Measurements from ENCODE around the gene RTRAF. TPM values are rescaled to one million over a fixed set of nuclear protein-coding genes. Genes with fewer than 3 reads are reported as not detected.
A peak's percentile ranks its signal among the peaks of the same experiment; 100 is the strongest.

Gene RTRAF
- total RNA-seq, 1 experiment from 2014 or later = 282 TPM

GRCh38 chr14:51989293-51990234 is at the start of gene RTRAF (continued):
- TF ChIP-seq E2F4 (CRISPR knock-in tag; IDR thresholded peaks at IDR 0.05; ENCODE audit: borderline replicate concordance, low read depth) (no peak), TCF7 (CRISPR knock-in tag; IDR thresholded peaks at IDR 0.05; ENCODE audit: low read depth) (no peak), OVOL2 (CRISPR knock-in tag; IDR thresholded peaks at IDR 0.05; ENCODE audit: borderline replicate concordance) (no peak), SMAD4 (CRISPR knock-in tag; IDR thresholded peaks at IDR 0.05) (no peak), CREM (CRISPR knock-in tag; IDR thresholded peaks at IDR 0.05) (peak; percentile 82; the same call in 1 of the 2 replicates), AFF4 (CRISPR knock-in tag; IDR thresholded peaks at IDR 0.05; ENCODE audit: borderline replicate concordance) (no peak), ATF3 (CRISPR knock-in tag; conservative IDR thresholded peaks at IDR 0.05) (no peak), HMGXB4 (CRISPR knock-in tag; IDR thresholded peaks at IDR 0.05) (peak; percentile 89; the same call in 1 of the 2 replicates), IRF2 (CRISPR knock-in tag; IDR thresholded peaks at IDR 0.05; ENCODE audit: borderline replicate concordance, low read depth) (no peak), ESRRA (CRISPR knock-in tag; IDR thresholded peaks at IDR 0.05; ENCODE audit: borderline replicate concordance) (no peak), JUN (CRISPR knock-in tag; IDR thresholded peaks at IDR 0.05) (no peak), FOXP1 (CRISPR knock-in tag; IDR thresholded peaks at IDR 0.05; ENCODE audit: borderline replicate concordance) (no peak; the same call in 1 of the 2 replicates), MYBL2 (CRISPR knock-in tag; IDR thresholded peaks at IDR 0.05) (peak; percentile 57; the same call in 1 of the 2 replicates), ZNF671 (CRISPR knock-in tag; IDR thresholded peaks at IDR 0.05) (no peak), ZNF281 (CRISPR knock-in tag; IDR thresholded peaks at IDR 0.05) (no peak), TEAD4 (CRISPR knock-in tag; IDR thresholded peaks at IDR 0.05) (no peak), CBFB (CRISPR knock-in tag; IDR thresholded peaks at IDR 0.05; ENCODE audit: low read depth) (no peak), MXD4 (CRISPR knock-in tag; IDR thresholded peaks at IDR 0.05; ENCODE audit: borderline replicate concordance) (no peak)
- TF ChIP-seq, protein P1, sequence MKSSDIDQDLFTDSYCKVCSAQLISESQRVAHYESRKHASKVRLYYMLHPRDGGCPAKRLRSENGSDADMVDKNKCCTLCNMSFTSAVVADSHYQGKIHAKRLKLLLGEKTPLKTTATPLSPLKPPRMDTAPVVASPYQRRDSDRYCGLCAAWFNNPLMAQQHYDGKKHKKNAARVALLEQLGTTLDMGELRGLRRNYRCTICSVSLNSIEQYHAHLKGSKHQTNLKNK (CRISPR knock-in tag; IDR thresholded peaks at IDR 0.05) = no peak
- TF ChIP-seq, protein P2, sequence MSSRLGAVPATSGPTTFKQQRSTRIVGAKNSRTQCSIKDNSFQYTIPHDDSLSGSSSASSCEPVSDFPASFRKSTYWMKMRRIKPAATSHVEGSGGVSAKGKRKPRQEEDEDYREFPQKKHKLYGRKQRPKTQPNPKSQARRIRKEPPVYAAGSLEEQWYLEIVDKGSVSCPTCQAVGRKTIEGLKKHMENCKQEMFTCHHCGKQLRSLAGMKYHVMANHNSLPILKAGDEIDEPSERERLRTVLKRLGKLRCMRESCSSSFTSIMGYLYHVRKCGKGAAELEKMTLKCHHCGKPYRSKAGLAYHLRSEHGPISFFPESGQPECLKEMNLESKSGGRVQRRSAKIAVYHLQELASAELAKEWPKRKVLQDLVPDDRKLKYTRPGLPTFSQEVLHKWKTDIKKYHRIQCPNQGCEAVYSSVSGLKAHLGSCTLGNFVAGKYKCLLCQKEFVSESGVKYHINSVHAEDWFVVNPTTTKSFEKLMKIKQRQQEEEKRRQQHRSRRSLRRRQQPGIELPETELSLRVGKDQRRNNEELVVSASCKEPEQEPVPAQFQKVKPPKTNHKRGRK (CRISPR knock-in tag; IDR thresholded peaks at IDR 0.05; ENCODE audit: borderline replicate concordance) = no peak
- TF ChIP-seq, protein P3, sequence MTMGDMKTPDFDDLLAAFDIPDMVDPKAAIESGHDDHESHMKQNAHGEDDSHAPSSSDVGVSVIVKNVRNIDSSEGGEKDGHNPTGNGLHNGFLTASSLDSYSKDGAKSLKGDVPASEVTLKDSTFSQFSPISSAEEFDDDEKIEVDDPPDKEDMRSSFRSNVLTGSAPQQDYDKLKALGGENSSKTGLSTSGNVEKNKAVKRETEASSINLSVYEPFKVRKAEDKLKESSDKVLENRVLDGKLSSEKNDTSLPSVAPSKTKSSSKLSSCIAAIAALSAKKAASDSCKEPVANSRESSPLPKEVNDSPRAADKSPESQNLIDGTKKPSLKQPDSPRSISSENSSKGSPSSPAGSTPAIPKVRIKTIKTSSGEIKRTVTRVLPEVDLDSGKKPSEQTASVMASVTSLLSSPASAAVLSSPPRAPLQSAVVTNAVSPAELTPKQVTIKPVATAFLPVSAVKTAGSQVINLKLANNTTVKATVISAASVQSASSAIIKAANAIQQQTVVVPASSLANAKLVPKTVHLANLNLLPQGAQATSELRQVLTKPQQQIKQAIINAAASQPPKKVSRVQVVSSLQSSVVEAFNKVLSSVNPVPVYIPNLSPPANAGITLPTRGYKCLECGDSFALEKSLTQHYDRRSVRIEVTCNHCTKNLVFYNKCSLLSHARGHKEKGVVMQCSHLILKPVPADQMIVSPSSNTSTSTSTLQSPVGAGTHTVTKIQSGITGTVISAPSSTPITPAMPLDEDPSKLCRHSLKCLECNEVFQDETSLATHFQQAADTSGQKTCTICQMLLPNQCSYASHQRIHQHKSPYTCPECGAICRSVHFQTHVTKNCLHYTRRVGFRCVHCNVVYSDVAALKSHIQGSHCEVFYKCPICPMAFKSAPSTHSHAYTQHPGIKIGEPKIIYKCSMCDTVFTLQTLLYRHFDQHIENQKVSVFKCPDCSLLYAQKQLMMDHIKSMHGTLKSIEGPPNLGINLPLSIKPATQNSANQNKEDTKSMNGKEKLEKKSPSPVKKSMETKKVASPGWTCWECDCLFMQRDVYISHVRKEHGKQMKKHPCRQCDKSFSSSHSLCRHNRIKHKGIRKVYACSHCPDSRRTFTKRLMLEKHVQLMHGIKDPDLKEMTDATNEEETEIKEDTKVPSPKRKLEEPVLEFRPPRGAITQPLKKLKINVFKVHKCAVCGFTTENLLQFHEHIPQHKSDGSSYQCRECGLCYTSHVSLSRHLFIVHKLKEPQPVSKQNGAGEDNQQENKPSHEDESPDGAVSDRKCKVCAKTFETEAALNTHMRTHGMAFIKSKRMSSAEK (CRISPR knock-in tag; IDR thresholded peaks at IDR 0.05; ENCODE audit: borderline replicate concordance) = no peak

Measured in WTC11 (cell line).